GM21576 (cell line): ENCODE results near the gene CEBPA.

Experiments used
- ATAC-seq: cut with Tn5 transposase; IDR thresholded peaks from one replicate; pipeline ENCODE4 v1.9.1; 2021; ENCODE audit warnings: mild to moderate bottlenecking, moderate library complexity; ENCODE audit not compliant: unreplicated experiment

CEBPA gene

DNA sequence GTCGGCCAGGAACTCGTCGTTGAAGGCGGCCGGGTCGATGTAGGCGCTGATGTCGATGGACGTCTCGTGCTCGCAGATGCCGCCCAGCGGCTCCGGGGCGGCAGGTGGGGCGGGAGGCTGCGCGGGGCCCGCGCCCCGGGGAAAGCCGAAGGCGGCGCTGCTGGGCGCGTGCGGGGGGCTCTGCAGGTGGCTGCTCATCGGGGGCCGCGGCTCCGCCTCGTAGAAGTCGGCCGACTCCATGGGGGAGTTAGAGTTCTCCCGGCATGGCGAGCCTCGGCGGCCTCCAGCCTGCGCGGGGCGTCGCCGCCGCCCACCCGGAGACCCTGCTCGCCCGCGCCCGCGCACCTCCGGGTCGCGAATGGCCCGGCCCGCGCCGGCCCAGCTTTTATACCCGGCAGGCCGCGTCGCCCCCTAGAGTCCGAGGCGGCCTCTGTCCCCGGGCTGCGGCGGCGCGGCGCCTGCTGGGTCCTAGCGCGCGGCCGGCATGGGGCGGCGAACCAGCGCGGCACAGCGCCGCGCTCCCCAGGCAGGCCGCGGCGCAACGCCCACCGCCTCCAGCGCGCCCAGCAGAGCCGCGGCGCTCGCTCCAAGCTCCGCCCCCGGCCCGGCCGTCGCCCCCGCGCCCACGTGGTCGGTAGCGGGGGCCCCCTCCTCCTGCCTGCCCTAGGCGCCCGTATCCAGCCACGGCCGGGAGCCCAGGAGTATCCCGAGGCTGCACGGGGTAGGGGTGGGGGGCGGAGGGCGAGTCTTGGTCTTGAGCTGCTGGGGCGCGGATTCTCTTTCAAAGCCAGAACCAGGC is at the start of gene CEBPA:
Gene CEBPA (minus strand): TSS at position 360 of the 799 bp plus-strand sequence. CDS start 120 bp downstream, at position 240.
- ATAC-seq: peak; percentile 83

DNA sequence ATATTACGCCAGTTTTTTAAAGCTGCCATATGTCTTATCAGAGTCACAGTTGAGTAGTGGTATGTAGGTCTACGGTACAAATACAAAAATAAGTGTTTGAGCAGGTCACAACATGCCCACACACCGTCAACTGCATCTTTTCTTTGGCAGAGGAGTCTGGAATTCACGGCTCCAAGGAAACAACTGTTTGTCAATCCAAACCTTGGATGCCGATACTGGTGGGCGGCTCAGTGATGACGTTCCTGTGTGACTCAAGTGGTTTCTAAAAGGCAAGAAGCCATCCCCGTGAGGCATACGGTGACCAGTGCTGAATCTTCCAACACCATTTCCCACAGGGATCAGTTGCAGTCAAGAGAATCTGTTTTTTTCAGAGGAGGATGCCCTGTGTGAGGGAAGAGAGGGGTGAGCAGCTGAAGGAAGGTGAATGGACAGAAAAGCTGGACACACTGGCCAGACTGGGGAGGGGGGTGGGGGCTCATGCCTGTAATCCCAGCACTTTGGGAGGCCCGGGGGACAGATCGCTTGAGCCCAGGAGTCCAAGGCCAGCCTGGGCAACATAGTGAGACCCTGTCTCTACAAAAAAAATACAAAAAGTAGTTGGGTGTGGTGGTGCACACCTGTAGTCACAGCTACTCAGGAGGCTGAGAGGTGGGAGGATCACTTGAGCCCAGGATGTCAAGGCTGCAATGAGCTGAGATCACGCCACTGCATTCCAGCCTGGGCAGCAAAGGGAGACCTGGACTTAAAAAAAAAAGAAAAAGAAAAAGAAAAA is 48.4 kb upstream of the CEBPA start:
- ATAC-seq: no peak

DNA sequence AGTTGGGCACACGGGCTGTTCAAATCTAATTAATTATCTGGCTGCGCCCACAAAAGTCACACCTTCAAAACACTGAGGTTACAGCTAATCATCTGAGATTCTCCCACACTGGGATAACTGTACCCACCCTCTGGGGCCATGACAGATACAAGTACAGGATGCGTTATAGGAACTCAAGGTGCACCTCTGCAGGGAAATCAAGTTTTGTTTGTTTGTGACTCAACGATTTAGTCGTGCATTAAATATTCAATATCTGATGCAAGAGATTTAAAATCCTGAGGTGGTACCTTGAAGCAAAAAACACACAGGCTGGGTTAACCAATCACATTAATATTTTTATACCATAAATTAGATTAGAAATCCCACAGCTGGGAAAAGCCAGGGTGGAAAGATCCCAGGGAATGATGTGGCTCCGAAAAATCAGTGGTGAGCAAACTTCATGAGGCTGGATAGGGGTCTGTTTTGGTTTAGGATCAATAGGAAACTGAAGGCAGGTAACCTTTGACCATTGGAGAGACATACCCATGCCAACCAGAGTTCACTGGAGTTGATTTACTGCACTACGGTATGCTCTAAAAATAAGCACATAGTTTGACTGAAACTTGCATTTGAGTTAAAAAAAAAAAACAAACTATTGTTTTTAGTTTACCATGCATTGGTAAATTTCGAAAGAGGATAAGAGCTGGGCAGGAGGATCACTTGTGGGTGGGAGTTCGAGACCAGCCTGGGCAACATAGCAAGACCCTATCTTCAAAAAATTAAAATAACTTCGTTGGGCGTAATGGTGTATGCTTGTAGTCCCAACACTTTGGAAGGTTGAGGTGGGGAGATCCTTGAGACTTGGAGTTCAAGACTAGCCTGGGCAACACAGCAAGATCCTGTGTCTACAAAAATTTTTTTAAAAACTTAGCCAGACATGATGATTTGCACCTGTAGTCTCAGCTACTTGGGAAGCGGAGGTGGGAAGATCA is 47.3 kb upstream of the CEBPA start:
- no peak for ATAC-seq

DNA sequence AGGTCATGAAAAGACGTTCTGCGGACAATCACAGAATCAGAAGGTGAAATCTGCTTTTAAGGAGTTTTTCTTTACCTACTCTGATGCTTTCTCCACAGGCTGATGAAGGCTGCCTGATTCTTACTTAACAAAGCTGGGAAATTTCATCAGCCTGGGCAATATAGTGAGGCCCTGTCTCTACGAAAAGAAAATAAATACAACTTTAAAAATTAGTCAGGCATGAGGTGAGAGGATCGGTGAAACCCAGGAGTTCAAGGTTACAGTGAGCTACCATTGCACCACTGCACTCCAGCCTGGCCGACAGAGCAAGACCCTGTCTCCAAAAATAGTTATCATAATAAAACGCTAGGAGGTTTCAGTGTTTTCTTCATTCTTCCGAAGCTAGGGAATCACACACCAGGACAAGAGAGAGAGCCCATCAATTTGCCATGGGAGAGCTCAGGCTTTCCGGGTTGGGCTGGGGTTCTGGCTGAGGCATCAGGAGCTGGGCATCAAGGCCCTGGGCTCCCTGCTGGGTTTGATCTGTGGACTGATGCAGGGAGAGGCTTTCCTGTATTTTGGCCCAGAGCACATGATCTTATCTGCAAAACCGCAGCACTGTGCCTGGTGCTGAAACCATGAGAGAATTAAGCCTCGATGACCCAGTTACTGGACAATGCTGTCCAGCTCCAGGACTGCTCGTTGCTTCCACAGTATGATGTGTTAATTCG is 46.1 kb upstream of the CEBPA start:
- ATAC-seq: no peak

- ATAC-seq: no peak
These were observed 45.0 kb upstream of the CEBPA start for GRCh38 chr19:33347300-33347699.

- no peak for ATAC-seq
These were observed 44.3 kb upstream of the CEBPA start for GRCh38 chr19:33346665-33347064.

DNA sequence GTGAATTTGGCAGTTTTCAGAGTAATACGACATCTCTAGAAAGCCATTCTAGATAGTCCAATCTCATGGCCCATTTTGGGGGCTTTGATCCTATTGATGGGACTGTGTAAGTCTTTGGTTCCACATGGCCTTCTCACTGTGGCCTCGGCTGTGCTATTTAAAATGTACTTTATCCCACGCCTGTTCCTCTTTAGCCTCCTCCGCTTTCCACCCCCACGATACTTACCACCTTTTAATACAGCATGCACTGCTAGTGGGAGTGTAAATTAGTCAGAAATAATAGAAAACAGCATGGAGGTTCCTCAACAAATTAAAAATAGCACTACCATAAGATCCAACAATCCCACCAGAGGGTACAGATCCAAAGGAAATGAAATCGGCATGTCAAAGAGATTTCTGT is 42.8 kb upstream of the CEBPA start:
- ATAC-seq: no peak

GRCh38 chr19:33344573-33344925 is 42.2 kb upstream of the CEBPA start:
- ATAC-seq: no peak

DNA sequence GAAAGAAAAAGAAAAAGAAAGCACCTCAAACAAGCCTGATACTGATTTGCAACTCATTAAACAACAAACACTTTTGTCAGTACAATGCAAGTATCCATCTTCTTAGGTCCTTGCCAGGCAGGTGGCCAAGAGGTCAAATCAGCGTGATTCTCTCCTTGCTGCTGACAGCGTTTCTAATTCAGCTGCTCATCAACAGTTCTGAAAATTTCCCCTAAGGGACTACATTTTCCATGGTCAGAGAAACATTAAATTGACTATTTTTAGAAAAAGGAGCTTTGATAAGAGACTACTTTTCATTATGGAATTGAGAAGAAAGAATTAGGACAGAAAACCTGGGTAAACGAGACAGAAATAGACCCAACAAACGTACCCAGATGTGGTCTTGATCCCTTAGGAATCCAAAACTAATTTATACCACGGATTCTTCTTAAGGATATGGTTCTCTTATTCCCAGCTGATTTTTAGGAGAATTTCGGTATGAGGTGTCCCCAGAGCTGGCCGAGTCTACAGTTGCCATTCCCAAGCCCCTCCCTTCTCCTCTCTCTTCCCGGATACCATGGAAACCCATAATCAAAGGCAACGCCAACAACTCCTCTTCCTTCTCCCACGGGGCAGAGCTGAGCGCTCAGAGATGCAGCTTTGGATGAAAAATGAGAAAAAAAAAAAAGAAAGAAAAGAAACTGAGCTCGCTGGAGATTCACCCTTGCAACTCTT is 41.7 kb upstream of the CEBPA start:
- ATAC-seq: no peak

GRCh38 chr19:33343301-33343700 is 41.0 kb upstream of the CEBPA start:
- ATAC-seq: no peak

DNA sequence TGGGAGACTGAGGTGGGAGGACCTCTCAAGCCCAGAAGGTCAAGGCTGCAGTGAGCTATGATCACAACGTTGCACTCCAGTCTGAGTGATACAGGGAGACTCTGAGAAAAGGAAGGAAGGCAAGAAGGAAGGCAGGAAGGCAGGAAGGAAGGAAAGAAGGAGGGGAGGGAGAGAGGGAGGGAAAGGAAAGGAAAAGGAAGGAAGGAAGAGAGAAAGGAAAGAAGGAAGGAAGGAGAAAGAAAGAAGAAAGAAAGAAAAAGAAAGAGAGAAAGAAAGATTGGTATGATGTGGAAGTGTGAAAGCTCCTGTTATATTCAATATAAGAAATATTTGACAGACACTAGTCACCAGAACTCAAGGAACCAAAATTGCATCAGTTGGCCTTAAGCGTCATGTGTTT is 38.7 kb upstream of the CEBPA start:
- no peak for ATAC-seq

- no peak for ATAC-seq
These were observed 37.0 kb upstream of the CEBPA start for GRCh38 chr19:33339016-33339984.

DNA sequence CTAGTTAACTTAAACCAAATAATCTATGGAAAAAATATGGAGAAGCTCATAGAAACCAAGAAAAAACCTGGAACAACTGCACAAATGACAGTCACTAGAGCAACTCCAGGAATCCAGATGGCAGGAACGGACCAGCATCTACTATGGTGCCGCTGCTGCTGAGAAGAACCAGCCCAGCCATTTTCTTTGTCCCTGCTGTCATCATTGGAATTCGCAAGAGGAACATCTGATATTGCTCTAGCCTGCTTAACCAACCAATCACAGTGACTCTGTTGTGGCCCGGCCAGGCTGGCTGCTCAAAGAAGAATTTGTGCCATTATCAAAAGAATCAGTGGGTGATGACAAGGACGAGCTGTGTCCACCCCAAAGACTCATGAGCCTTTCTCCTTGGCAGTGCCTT is 33.1 kb upstream of the CEBPA start:
- ATAC-seq: no peak

- ATAC-seq: no peak
These were observed 31.9 kb upstream of the CEBPA start for GRCh38 chr19:33334271-33334670.

GRCh38 chr19:33333642-33334041 is 31.3 kb upstream of the CEBPA start:
- ATAC-seq: no peak

DNA sequence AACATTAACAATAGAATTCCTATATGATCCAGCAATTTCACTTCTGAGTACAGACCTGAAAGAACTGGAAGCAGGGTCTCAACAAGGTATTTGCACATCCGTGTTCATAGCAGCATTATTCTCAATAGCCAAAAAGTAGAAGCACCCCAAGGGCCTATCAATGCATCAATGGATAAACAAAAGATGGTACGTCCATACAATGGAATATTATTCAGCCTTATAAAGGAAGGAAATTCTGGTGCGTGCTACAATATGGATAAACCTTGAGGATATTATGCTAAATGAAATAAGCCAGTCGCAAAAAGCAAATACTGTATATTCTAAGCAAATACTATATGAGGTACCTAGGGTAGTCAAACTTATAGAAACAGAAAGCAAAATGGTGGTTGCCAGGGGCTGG is 30.8 kb upstream of the CEBPA start:
- no peak for ATAC-seq

GRCh38 chr19:33332248-33332647 is 29.9 kb upstream of the CEBPA start:
- ATAC-seq: no peak

DNA sequence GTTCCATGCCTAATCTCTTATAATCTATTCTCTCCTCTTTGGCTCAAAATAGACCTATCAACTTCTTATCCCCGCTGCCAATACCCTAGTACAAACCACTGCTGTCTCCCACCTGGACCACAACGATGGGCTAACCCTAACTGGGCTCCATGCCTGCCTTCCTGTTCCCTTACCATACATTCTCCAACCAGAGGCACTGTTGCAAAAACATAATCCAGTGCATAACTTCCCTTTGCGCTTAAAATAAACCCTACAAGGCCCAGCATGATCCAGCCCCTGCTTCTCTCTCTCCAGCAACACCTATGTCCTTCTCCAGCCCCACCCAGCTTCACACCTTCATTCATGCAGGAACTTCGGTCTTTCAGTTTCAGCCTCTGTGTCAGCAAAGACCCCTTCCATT is 27.4 kb upstream of the CEBPA start:
- no peak for ATAC-seq

- ATAC-seq: no peak
These were observed 26.7 kb upstream of the CEBPA start for GRCh38 chr19:33329060-33329459.
